Epithelial cell of esophagus (primary cell): ENCODE measurements around the gene NSG2.

Experiments
- DNase-seq: peaks from one replicate; pipeline ENCODE4 v3.0.0; 2010; ENCODE audit warnings: low read depth
- H3K4me3 ChIP-seq: 2 replicates; pipeline ENCODE4 v1.5.1; 2011; ENCODE audit warnings: mild to moderate bottlenecking, low read length, control low read depth
- CTCF ChIP-seq: IDR thresholded peaks from 2 replicates; pipeline ENCODE4 v1.5.1; 2011; ENCODE audit warnings: low read depth, mild to moderate bottlenecking, low read length, control low read depth, inconsistent platforms; ENCODE audit not compliant: insufficient read depth; ENCODE audit errors: missing control alignments

NSG2 gene

GRCh38 chr5:174071484-174071883, 26.0 kb downstream of the NSG2 start:
- DNase-seq: no peak
- no peak overlapping the region for H3K4me3 ChIP-seq
- TF ChIP-seq CTCF: no peak

DNA sequence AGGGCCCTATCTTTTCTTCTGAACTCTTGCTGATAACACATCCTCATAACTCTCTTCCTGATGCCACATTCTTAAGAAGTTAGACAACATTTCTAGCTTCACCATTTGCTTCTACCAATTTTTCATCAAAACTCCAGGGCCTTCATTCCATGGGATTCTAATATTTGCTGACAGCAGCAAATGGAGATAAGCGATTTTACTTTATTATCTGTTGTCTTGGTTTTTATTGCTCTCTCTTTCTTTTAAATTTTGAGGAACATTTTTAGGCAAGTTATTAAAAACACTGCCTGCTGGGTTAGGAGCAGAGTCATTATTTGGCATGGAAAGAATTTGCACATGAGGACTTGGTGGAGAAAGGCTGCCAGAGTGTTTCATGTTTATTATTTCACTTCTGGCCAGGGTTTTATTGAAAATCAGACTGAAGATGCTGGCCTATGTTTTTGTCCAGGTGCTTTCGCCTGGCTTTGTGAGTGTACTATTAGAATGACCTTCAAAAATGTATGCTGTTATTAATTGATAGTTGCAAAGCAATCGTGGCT, 27.7 kb downstream of the NSG2 start:
- DNase-seq: no peak
- no peak overlapping the region for H3K4me3 ChIP-seq
- no peak for TF ChIP-seq CTCF

GRCh38 chr5:174074369-174074768, 28.9 kb downstream of the NSG2 start:
- TF ChIP-seq CTCF: no peak
- DNase-seq: no peak
- no peak overlapping the region for H3K4me3 ChIP-seq

DNA sequence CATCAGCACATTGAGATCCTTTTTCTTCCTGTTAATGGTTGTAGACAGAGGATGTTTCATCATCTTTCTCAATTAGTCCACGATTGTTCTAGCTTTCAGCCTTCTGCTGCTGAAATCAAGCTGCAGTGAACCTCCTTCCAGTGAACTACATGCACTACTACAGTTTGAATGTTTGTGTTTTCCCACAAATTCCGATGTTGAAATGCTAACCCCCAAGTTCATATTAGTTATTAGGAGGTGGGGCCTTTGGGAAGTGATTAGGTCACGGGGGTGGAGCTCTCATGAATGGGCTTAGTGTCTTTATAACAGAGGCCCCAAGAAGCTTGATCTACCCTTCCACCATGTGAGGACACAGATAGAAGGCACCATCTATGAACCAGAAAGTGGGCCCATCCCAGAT, 32.9 kb downstream of the NSG2 start:
- TF ChIP-seq CTCF: no peak
- H3K4me3 ChIP-seq: no peak overlapping the region
- no peak for DNase-seq

DNA sequence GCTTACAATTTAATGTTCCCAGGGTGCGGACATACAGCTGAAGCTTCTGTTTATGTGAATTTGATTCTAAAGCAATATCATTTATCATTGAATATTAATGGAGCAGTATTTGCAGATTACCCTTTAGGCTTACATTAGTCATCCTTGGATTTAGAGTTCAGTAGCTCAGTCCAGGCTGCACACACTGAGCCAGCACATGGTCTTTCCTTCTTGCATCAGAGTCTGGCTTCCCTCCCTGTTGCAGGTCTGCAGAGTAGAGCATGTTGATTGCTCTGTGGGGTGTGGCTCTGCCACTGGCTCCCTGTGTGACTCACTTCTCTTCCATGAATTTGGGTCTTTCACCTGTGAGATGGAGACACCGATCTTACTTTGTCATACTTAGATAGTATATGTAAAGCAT, 36.8 kb downstream of the NSG2 start:
- peak; percentile 6 for DNase-seq
- TF ChIP-seq CTCF: no peak

DNA sequence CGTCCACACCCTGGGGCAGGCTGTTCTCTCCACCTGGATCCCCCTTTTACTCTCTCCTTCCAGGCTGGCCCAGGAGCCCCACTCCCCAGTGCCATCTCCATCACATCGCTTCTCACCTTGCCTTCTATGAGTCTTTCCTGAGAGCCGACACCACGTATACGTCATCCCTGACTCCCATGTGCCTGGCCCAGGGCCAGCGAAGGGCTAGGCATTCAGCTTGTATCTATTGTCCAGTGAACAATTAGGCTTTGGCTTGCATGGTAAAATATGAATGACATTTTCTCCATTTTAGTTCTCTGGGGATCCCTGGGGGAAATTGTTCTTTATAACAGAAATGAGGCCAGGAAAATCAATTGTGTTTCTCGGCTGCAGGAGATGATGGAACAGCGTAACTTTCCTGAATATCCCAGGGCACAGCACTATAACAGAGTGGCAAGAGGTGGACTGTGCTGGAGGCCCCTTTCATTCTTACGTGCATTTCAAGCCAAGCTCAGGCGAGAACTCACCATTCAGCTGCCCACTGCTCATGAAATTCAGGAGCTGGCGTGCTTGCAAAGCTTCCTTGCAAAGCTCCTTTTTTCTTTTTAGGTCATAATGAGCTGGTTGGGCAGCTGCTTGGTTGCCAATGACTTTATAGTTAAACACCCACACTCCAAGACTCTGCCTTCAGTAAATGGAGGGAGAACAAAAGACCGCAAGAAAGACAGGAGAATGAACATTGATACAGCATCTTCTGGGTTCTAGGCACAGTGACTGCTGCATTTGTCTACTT, 37.7 kb downstream of the NSG2 start:
- no peak for TF ChIP-seq CTCF
- H3K4me3 ChIP-seq: no peak overlapping the region
- no peak for DNase-seq

More for the DNA sequence above, 36.8 kb downstream of the NSG2 start:
- H3K4me3 ChIP-seq: no peak overlapping the region

DNA sequence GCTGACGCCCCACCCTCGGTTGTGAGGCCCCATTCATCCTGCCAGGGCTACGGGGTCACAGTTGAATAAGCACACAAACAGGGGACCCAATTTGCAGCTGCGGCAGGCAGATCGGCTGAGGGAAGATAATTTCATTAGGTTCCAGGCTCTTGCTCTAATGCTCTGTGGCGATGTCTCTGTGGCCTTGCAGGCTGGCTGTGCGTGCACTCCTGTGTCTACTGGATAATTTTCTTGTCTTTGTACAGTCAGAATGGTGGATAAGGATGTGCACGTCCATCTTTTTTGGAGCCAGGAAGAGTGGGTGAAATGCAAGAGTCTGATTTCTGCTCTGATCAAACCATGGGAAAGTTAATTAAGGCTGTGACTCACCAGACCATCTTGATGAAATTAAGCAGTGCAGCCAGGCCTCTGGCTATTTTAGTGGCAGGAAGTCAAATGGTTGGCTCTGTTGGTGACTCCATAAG, 39.2 kb downstream of the NSG2 start:
- no peak for DNase-seq
- TF ChIP-seq CTCF: no peak
- no peak overlapping the region for H3K4me3 ChIP-seq
